Suprapubic skin (tissue), 4 donors: Measurements from ENCODE around the gene CD207.

Experiments
- CTCF ChIP-seq, 2 donors: fragments of 200-600 bp in 1 of 2; fragments of 450-650 bp in 1 of 2; sonication (generic) in 1 of 2; IDR thresholded peaks; one replicate each; pipeline ENCODE4 v1.5.1; 2016 to 2019; ENCODE audit warnings: antibody characterized with exemption in 2 of 2, mild to moderate bottlenecking in 1 of 2, moderate library complexity in 1 of 2
- EP300 ChIP-seq: sonication (generic); formaldehyde crosslinking; IDR thresholded peaks from one replicate; pipeline ENCODE4 v1.6.1; 2017; ENCODE audit warnings: antibody characterized with exemption
- POLR2A ChIP-seq, 2 donors: fragments of 450-650 bp; IDR thresholded peaks; one replicate each; pipeline ENCODE4 v1.6.1; 2017; ENCODE audit warnings: antibody characterized with exemption in 2 of 2, mild to moderate bottlenecking in 2 of 2, moderate library complexity in 2 of 2
- POLR2AphosphoS5 ChIP-seq, 3 donors: sonication (generic); formaldehyde crosslinking; IDR thresholded peaks; one replicate each; pipeline ENCODE4 v1.6.1; 2017; ENCODE audit warnings: antibody characterized with exemption in 3 of 3

- TF ChIP-seq CTCF (IDR thresholded peaks at IDR 0.05), result no peak
- no peak for TF ChIP-seq EP300
- no peak for TF ChIP-seq POLR2AphosphoS5 (IDR thresholded peaks at IDR 0.05)
- TF ChIP-seq POLR2A (IDR thresholded peaks at IDR 0.05), result no peak
These were observed 3.8 kb downstream of the CD207 start for GRCh38 chr2:70831861-70832260.
